K562 (cell line): Measurements from ENCODE around the gene HES6. TPM values are rescaled to one million over a fixed set of nuclear protein-coding genes. Genes with fewer than 3 reads are reported as not detected.

Experiments
- ADNP ChIP-seq: fragments of 200-800 bp; sonication (Bioruptor generic); IDR thresholded peaks from 2 replicates; pipeline ENCODE4 v1.6.1; 2016; ENCODE audit warnings: missing genetic modification characterization, missing compliant biosample characterization
- ARID2 ChIP-seq: fragments of 450-650 bp; IDR thresholded peaks from 2 replicates; pipeline ENCODE4 v1.6.1; 2017; ENCODE audit warnings: antibody characterized with exemption, mild to moderate bottlenecking
- ARNT ChIP-seq, 2 experiments: fragments of 450-650 bp; IDR thresholded peaks; 2 replicates each; pipeline ENCODE4 v1.6.1; 2016; ENCODE audit warnings: mild to moderate bottlenecking in 1 of 2
- ASH1L ChIP-seq: fragments of 450-650 bp; IDR thresholded peaks from 2 replicates; pipeline ENCODE4 v1.6.1; 2018; ENCODE audit warnings: borderline replicate concordance, mild to moderate bottlenecking, low read depth; ENCODE audit not compliant: partially characterized antibody
- BCL6 ChIP-seq: fragments of 250-450 bp; sonication (Bioruptor Pico); IDR thresholded peaks from 2 replicates; pipeline ENCODE4 v1.4.0; 2020
- BMI1 ChIP-seq: fragments of 150-350 bp; IDR thresholded peaks from 2 replicates; pipeline ENCODE4 v1.6.1; 2014; ENCODE audit warnings: low read length
- CHD4 ChIP-seq: fragments of 200-600 bp; sonication (generic); IDR thresholded peaks from 3 replicates; pipeline ENCODE4 v1.6.1; 2012; ENCODE audit warnings: low read depth, mild to moderate bottlenecking, mixed read lengths, low read length, inconsistent platforms; ENCODE audit not compliant: insufficient read depth, insufficient replicate concordance, poor library complexity, severe bottlenecking
- ELF2 ChIP-seq: fragments of 250-450 bp; sonication (Bioruptor Pico); IDR thresholded peaks from 2 replicates; pipeline ENCODE4 v1.5.0; 2021; ENCODE audit warnings: mild to moderate bottlenecking
- FOXA1 ChIP-seq: fragments of 450-650 bp; IDR thresholded peaks from 2 replicates; pipeline ENCODE4 v1.6.1; 2016; ENCODE audit warnings: mild to moderate bottlenecking, borderline replicate concordance
- FOXJ3 ChIP-seq: sonication (generic); formaldehyde crosslinking; IDR thresholded peaks from 2 replicates; pipeline ENCODE4 v1.4.0; 2020; ENCODE audit warnings: mild to moderate bottlenecking, missing genetic modification reagents
- FOXK1 ChIP-seq: sonication (generic); formaldehyde crosslinking; IDR thresholded peaks from 2 replicates; pipeline ENCODE4 v1.8.0; 2022; ENCODE audit warnings: missing genetic modification reagents, mild to moderate bottlenecking, borderline replicate concordance
- MAFK ChIP-seq: IDR thresholded peaks from 2 replicates; pipeline ENCODE4 v1.6.1; 2011; ENCODE audit warnings: low read length, improper control_type of control experiment
- MEIS2 ChIP-seq: fragments of 450-650 bp; IDR thresholded peaks from 2 replicates; pipeline ENCODE4 v1.6.1; 2014; ENCODE audit warnings: mild to moderate bottlenecking; ENCODE audit not compliant: partially characterized antibody
- MTA2 ChIP-seq: fragments of 450-650 bp; IDR thresholded peaks from 2 replicates; pipeline ENCODE4 v1.6.1; 2016; ENCODE audit warnings: low read depth
- MTA3 ChIP-seq: fragments of 450-650 bp; formaldehyde crosslinking; IDR thresholded peaks from 2 replicates; pipeline ENCODE4 v1.6.1; 2017; ENCODE audit warnings: mild to moderate bottlenecking, borderline replicate concordance
- NR3C1 ChIP-seq: sonication (generic); formaldehyde crosslinking; IDR thresholded peaks from 2 replicates; pipeline ENCODE4 v1.8.1; 2022; ENCODE audit warnings: missing genetic modification reagents
- PRPF4 ChIP-seq: fragments of 200-400 bp; formaldehyde crosslinking; IDR thresholded peaks from one replicate; pipeline ENCODE4 v1.6.1; 2017; ENCODE audit warnings: low read length, low read depth, mild to moderate bottlenecking; ENCODE audit not compliant: insufficient read depth, poor library complexity, severe bottlenecking
- RBM14 ChIP-seq: fragments of 200-400 bp; formaldehyde crosslinking; IDR thresholded peaks from 2 replicates; pipeline ENCODE4 v1.6.1; 2018; ENCODE audit warnings: low read depth, mild to moderate bottlenecking, low read length, moderate library complexity, borderline replicate concordance; ENCODE audit not compliant: insufficient read depth
- SAP30 ChIP-seq: fragments of 200-600 bp; sonication (generic); IDR thresholded peaks from 2 replicates; pipeline ENCODE4 v1.6.1; 2012; ENCODE audit warnings: borderline replicate concordance, low read depth, mild to moderate bottlenecking, moderate library complexity, low read length, control low read depth, inconsistent platforms; ENCODE audit not compliant: insufficient read depth, poor library complexity, severe bottlenecking
- TBL1XR1 ChIP-seq, 2 experiments: IDR thresholded peaks; 2 replicates each; pipeline ENCODE4 v1.6.1; 2012; ENCODE audit warnings: improper control_type of control experiment in 2 of 2, low read length in 2 of 2, mild to moderate bottlenecking in 1 of 2
- U2AF1 ChIP-seq: fragments of 200-400 bp; formaldehyde crosslinking; optimal IDR thresholded peaks from 2 replicates; pipeline ENCODE3; 2017; ENCODE audit warnings: mild to moderate bottlenecking, low read depth, low read length, moderate library complexity
- XRCC5 ChIP-seq: fragments of 200-400 bp; formaldehyde crosslinking; IDR thresholded peaks from 2 replicates; pipeline ENCODE4 v1.6.1; 2017; ENCODE audit warnings: low read depth, mild to moderate bottlenecking, low read length
- ZFPM2 ChIP-seq: fragments of 250-450 bp; sonication (Bioruptor Pico); IDR thresholded peaks from 2 replicates; pipeline ENCODE4 v1.5.1; 2022; ENCODE audit warnings: mild to moderate bottlenecking
- ZNF124 ChIP-seq: sonication (generic); formaldehyde crosslinking; IDR thresholded peaks from 2 replicates; pipeline ENCODE4 v1.8.1; 2022; ENCODE audit warnings: missing genetic modification reagents
- ZNF134 ChIP-seq: fragments of 250-450 bp; sonication (Bioruptor Pico); conservative IDR thresholded peaks from 2 replicates; pipeline ENCODE4 v1.4.0; 2020
- ZNF431 ChIP-seq: sonication (generic); formaldehyde crosslinking; IDR thresholded peaks from 2 replicates; pipeline ENCODE4 v1.8.0; 2022; ENCODE audit warnings: mild to moderate bottlenecking, missing genetic modification reagents
- ZNF695 ChIP-seq: fragments of 450-650 bp; formaldehyde crosslinking; IDR thresholded peaks from 2 replicates; pipeline ENCODE4 v1.4.0; 2020; ENCODE audit warnings: mild to moderate bottlenecking, moderate library complexity
- ZNF76 ChIP-seq: fragments of 250-450 bp; sonication (Bioruptor Pico); IDR thresholded peaks from 2 replicates; pipeline ENCODE4 v1.4.0; 2020; ENCODE audit warnings: mild to moderate bottlenecking, moderate library complexity, borderline replicate concordance
- polyA plus RNA-seq, 8 experiments: library from polyadenylated mRNA; depleted of rRNA in 4 of 8; stranded (reverse) in 5 of 8; unstranded in 3 of 8; fragments of >200 nt; fragmentation: Nextera tagmentation in 2 of 8; fragmentation: Illumina TruSeq in 1 of 8; extraction: Ambion mirVana in 2 of 8; extraction: Trizol in 1 of 8; gene quantifications; 2 replicates each; pipeline versions ENCODE4 v1.2.1 to v1.2.3, GENCODE V29; 2011 to 2014; ENCODE audit warnings: inconsistent platforms in 1 of 8, missing spikeins in 1 of 8
- total RNA-seq, 7 experiments: library from RNA; depleted of rRNA in 6 of 7; stranded (reverse); fragments of >200 nt in 6 of 7; fragmentation: Illumina TruSeq in 2 of 7; extraction: Trizol in 2 of 7; gene quantifications; 2 replicates each; pipeline versions ENCODE4 v1.2.1 to v1.2.3, GENCODE V29; 2011 to 2021; ENCODE audit warnings: low replicate concordance in 1 of 7
- TF ChIP-seq, protein P1 (sequence below): fragments of 450-650 bp; formaldehyde crosslinking; IDR thresholded peaks from 2 replicates; pipeline ENCODE4 v1.4.0; 2020; ENCODE audit warnings: mild to moderate bottlenecking, mixed read lengths
- TF ChIP-seq, protein P2 (sequence below): IDR thresholded peaks from 2 replicates; pipeline ENCODE4 v1.6.1; 2016; ENCODE audit warnings: missing genetic modification characterization, missing compliant biosample characterization

The HES6 gene
- total and polyA plus RNA-seq, 9 of the 15 experiments (the other 6 are each of a cell fraction or from before 2014, with no cell fraction given), result 6.2 to 133 (median 29.2) TPM

DNA sequence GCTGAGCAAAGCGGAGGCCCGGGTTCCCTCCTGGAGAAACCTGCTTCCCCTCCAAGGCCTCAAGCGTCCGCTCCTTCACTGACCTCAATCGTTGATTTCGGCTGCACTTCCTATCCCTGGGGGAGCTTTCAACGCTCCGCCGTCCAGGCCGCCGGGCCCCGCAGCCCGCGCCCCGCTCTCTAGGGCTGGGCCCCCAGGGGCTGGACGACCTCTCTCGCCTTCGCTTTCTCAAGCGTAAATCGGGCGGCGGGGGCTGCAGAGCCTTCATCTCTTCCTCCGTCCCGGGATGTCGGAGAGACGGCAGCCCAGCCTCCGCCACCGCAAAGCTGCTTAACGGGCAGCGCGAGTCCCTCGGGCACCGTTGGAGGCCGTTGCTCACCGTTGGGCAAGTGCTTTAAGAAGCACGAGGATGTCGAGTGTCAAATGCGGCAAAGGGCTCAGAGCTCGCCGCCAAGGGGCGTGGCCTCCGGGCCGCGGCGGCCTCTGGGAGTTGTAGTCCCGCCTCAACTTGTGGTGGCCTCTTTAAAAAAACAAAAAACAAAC lies 8.5 kb downstream of the HES6 start (continued):
- no peak for TF ChIP-seq TBL1XR1 (IDR thresholded peaks at IDR 0.05; ENCODE audit: low read length in 2 of 2)
- TF ChIP-seq MAFK, result no peak
- TF ChIP-seq, protein P1, sequence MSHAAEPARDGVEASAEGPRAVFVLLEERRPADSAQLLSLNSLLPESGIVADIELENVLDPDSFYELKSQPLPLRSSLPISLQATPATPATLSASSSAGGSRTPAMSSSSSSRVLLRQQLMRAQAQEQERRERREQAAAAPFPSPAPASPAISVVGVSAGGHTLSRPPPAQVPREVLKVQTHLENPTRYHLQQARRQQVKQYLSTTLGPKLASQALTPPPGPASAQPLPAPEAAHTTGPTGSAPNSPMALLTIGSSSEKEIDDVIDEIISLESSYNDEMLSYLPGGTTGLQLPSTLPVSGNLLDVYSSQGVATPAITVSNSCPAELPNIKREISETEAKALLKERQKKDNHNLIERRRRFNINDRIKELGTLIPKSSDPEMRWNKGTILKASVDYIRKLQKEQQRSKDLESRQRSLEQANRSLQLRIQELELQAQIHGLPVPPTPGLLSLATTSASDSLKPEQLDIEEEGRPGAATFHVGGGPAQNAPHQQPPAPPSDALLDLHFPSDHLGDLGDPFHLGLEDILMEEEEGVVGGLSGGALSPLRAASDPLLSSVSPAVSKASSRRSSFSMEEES, result no peak
- TF ChIP-seq ARNT (IDR thresholded peaks at IDR 0.05), result no peak
- no peak for TF ChIP-seq BMI1
- TF ChIP-seq FOXJ3 (CRISPR knock-in tag), result no peak
- TF ChIP-seq, protein P2, sequence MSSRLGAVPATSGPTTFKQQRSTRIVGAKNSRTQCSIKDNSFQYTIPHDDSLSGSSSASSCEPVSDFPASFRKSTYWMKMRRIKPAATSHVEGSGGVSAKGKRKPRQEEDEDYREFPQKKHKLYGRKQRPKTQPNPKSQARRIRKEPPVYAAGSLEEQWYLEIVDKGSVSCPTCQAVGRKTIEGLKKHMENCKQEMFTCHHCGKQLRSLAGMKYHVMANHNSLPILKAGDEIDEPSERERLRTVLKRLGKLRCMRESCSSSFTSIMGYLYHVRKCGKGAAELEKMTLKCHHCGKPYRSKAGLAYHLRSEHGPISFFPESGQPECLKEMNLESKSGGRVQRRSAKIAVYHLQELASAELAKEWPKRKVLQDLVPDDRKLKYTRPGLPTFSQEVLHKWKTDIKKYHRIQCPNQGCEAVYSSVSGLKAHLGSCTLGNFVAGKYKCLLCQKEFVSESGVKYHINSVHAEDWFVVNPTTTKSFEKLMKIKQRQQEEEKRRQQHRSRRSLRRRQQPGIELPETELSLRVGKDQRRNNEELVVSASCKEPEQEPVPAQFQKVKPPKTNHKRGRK (tag), result no peak
- no peak for TF ChIP-seq ELF2
- TF ChIP-seq ZNF431 (CRISPR knock-in tag), result peak; percentile 81
- no peak for TF ChIP-seq BCL6 (CRISPR knock-in tag)
- TF ChIP-seq ZNF695 (CRISPR knock-in tag), result no peak
- TF ChIP-seq ZNF76 (CRISPR knock-in tag), result no peak
- no peak for TF ChIP-seq MEIS2
- no peak for TF ChIP-seq U2AF1
- TF ChIP-seq CHD4, result no peak
- TF ChIP-seq RBM14, result no peak
- TF ChIP-seq ASH1L, result no peak
- no peak for TF ChIP-seq FOXK1 (CRISPR knock-in tag)
- no peak for TF ChIP-seq XRCC5
- TF ChIP-seq ADNP (tag), result no peak
- TF ChIP-seq MTA2, result no peak
- TF ChIP-seq ZNF124 (CRISPR knock-in tag), result no peak
- no peak for TF ChIP-seq FOXA1
- TF ChIP-seq ARID2, result no peak
- no peak for TF ChIP-seq ZNF134 (CRISPR knock-in tag)
- TF ChIP-seq SAP30, result peak; percentile 73
- TF ChIP-seq NR3C1, result no peak
- TF ChIP-seq PRPF4, result no peak
- no peak for TF ChIP-seq ZFPM2 (CRISPR knock-in tag)
- 0 out of 2 replicates have a peak, but pooled peaks have one; percentile 14 for TF ChIP-seq MTA3
